Measurements from ENCODE around the gene FNDC3B. TPM values are rescaled to one million over a fixed set of nuclear protein-coding genes. Genes with fewer than 3 reads are reported as not detected.
A peak's percentile ranks its signal among the peaks of the same experiment; 100 is the strongest.

FNDC3B gene
- total RNA-seq, 1 experiment from 2014 or later: 149 TPM

- no peak overlapping the region for H3K4me3 Mint-ChIP-seq (ENCODE audit: unreplicated experiment)
These were observed 357.0 kb downstream of the FNDC3B start for GRCh38 chr3:172396400-172396799.

GRCh38 chr3:172397716-172398405, 358.5 kb downstream of the FNDC3B start:
- CTCF ChIA-PET: interaction anchor here (0.6 to 1.2 kb wide), 3 partner anchors 79 to 637 kb away, joined by 3 to 4 read pairs (median 4); no protein-coding TSS in a partner anchor
- Mint-ChIP-seq H3K4me1 (ENCODE audit: insufficient read depth, unreplicated experiment) (no peaks in the 10 kb centered on the region), H3K4me3 (ENCODE audit: unreplicated experiment) (no peak overlapping the region), H3K36me3 (ENCODE audit: insufficient read depth, unreplicated experiment) (peaks cover 58% of the 10 kb centered on the region), H3K9me3 (ENCODE audit: unreplicated experiment) (no peaks in the 10 kb centered on the region), H3K27me3 (ENCODE audit: insufficient read depth, unreplicated experiment) (no peaks in the 10 kb centered on the region), H3K27ac (ENCODE audit: low read depth, unreplicated experiment) (no peak overlapping the region)
- BruUV-seq (replicated peaks): no TSS peak
- intact Hi-C loops (cut with micrococcal nuclease): loop anchor here (5.0 kb wide), 1 partner anchor 79 kb away; no protein-coding TSS in a partner anchor
- POLR2A ChIA-PET: interaction anchor here (1.3 kb wide), 1 partner anchor 29 kb away, joined by 3 read pairs; no protein-coding TSS in a partner anchor
- DNase-seq (ENCODE audit: unreplicated experiment): peak; percentile 42
- no peak for TF ChIP-seq CTCF (IDR thresholded peaks at IDR 0.05; ENCODE audit: unreplicated experiment)

More at GRCh38 chr3:172396400-172396799, 357.0 kb downstream of the FNDC3B start:
- H3K9me3 Mint-ChIP-seq (ENCODE audit: unreplicated experiment): no peaks in the 10 kb centered on the region
- H3K27me3 Mint-ChIP-seq (ENCODE audit: insufficient read depth, unreplicated experiment): no peaks in the 10 kb centered on the region
- BruUV-seq (replicated peaks): no TSS peak
- peaks cover 45% of the 10 kb centered on the region for H3K36me3 Mint-ChIP-seq (ENCODE audit: insufficient read depth, unreplicated experiment)
- ChIA-PET CTCF (interaction anchor here (0.5 kb wide), 1 partner anchor 625 kb away, joined by 3 read pairs; no protein-coding TSS in a partner anchor), POLR2A (no interaction called here)
- intact Hi-C loops (cut with micrococcal nuclease): loop anchor here (5.0 kb wide), 1 partner anchor 81 kb away; no protein-coding TSS in a partner anchor
- no peak for TF ChIP-seq CTCF (IDR thresholded peaks at IDR 0.05; ENCODE audit: unreplicated experiment)
- no peak overlapping the region for H3K27ac Mint-ChIP-seq (ENCODE audit: low read depth, unreplicated experiment)
- no peaks in the 10 kb centered on the region for H3K4me1 Mint-ChIP-seq (ENCODE audit: insufficient read depth, unreplicated experiment)
- DNase-seq (ENCODE audit: unreplicated experiment): no peak

GRCh38 chr3:172398484-172398883, 359.1 kb downstream of the FNDC3B start:
- no peak for TF ChIP-seq CTCF (IDR thresholded peaks at IDR 0.05; ENCODE audit: unreplicated experiment)
- H3K36me3 Mint-ChIP-seq (ENCODE audit: insufficient read depth, unreplicated experiment): peaks cover 54% of the 10 kb centered on the region
- DNase-seq (ENCODE audit: unreplicated experiment): no peak
- no peak overlapping the region for H3K27ac Mint-ChIP-seq (ENCODE audit: low read depth, unreplicated experiment)
- ChIA-PET CTCF (interaction anchor here (1.2 kb wide), 1 partner anchor 78 kb away, joined by 4 read pairs; no protein-coding TSS in a partner anchor), POLR2A (interaction anchor here (1.3 kb wide), 1 partner anchor 29 kb away, joined by 3 read pairs; no protein-coding TSS in a partner anchor)
- no peaks in the 10 kb centered on the region for H3K9me3 Mint-ChIP-seq (ENCODE audit: unreplicated experiment)
- H3K4me1 Mint-ChIP-seq (ENCODE audit: insufficient read depth, unreplicated experiment): no peaks in the 10 kb centered on the region
- no peaks in the 10 kb centered on the region for H3K27me3 Mint-ChIP-seq (ENCODE audit: insufficient read depth, unreplicated experiment)
- intact Hi-C loops (cut with micrococcal nuclease): loop anchor here (5.0 kb wide), 1 partner anchor 79 kb away; no protein-coding TSS in a partner anchor
- BruUV-seq (replicated peaks): no TSS peak
- no peak overlapping the region for H3K4me3 Mint-ChIP-seq (ENCODE audit: unreplicated experiment)

GRCh38 chr3:172402090-172402489, 362.7 kb downstream of the FNDC3B start:
- no peak for TF ChIP-seq CTCF (IDR thresholded peaks at IDR 0.05; ENCODE audit: unreplicated experiment)
- H3K27ac Mint-ChIP-seq (ENCODE audit: low read depth, unreplicated experiment): no peak overlapping the region
- H3K9me3 Mint-ChIP-seq (ENCODE audit: unreplicated experiment): no peaks in the 10 kb centered on the region
- ChIA-PET POLR2A (interaction anchor here (0.6 to 1.2 kb wide), 4 partner anchors 23 to 1397 kb away, joined by 3 read pairs; no protein-coding TSS in a partner anchor), CTCF (interaction anchor here (0.6 to 0.9 kb wide), 2 partner anchors 220 to 567 kb away, joined by 3 to 4 read pairs; no protein-coding TSS in a partner anchor)
- no peaks in the 10 kb centered on the region for H3K4me1 Mint-ChIP-seq (ENCODE audit: insufficient read depth, unreplicated experiment)
- intact Hi-C loops (cut with micrococcal nuclease): no loop called here
- no TSS peak for BruUV-seq (replicated peaks)
- DNase-seq (ENCODE audit: unreplicated experiment): no peak
- no peaks in the 10 kb centered on the region for H3K27me3 Mint-ChIP-seq (ENCODE audit: insufficient read depth, unreplicated experiment)
- H3K36me3 Mint-ChIP-seq (ENCODE audit: insufficient read depth, unreplicated experiment): peaks cover 40% of the 10 kb centered on the region
- H3K4me3 Mint-ChIP-seq (ENCODE audit: unreplicated experiment): no peak overlapping the region
